ENCODE results near the gene IER3.

DNA sequence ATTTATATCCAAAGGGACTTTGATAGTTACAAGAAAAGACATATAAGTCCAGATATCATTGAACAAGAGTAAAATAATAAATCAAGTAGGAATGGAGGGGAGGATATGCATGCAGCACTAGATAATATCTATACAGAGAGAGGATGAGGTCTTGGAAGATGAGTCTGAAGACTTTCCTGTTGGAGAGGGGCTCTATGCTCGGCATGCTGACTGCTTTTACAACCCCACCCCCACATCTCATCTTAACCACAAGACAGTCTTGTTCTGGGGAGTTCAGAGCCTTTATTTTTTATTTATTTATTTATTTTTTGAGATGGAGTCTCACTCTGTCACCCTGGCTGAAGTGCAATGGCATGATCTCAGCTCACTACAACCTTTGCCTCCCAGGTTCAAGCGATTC is 48.4 kb upstream of the IER3 start:
- TF ChIP-seq, protein P1, sequence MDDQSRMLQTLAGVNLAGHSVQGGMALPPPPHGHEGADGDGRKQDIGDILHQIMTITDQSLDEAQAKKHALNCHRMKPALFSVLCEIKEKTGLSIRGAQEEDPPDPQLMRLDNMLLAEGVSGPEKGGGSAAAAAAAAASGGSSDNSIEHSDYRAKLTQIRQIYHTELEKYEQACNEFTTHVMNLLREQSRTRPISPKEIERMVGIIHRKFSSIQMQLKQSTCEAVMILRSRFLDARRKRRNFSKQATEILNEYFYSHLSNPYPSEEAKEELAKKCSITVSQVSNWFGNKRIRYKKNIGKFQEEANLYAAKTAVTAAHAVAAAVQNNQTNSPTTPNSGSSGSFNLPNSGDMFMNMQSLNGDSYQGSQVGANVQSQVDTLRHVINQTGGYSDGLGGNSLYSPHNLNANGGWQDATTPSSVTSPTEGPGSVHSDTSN (IDR thresholded peaks at IDR 0.05), result no peak
- TF ChIP-seq, protein P2, sequence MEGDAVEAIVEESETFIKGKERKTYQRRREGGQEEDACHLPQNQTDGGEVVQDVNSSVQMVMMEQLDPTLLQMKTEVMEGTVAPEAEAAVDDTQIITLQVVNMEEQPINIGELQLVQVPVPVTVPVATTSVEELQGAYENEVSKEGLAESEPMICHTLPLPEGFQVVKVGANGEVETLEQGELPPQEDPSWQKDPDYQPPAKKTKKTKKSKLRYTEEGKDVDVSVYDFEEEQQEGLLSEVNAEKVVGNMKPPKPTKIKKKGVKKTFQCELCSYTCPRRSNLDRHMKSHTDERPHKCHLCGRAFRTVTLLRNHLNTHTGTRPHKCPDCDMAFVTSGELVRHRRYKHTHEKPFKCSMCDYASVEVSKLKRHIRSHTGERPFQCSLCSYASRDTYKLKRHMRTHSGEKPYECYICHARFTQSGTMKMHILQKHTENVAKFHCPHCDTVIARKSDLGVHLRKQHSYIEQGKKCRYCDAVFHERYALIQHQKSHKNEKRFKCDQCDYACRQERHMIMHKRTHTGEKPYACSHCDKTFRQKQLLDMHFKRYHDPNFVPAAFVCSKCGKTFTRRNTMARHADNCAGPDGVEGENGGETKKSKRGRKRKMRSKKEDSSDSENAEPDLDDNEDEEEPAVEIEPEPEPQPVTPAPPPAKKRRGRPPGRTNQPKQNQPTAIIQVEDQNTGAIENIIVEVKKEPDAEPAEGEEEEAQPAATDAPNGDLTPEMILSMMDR (IDR thresholded peaks at IDR 0.05), result no peak
- TF ChIP-seq EP300 (IDR thresholded peaks at IDR 0.05; ENCODE audit: borderline replicate concordance in 1 of 2, low read depth in 1 of 2, low read length in 1 of 2), result no peak
- no peak for TF ChIP-seq RAD21 (IDR thresholded peaks at IDR 0.05; ENCODE audit: low read length)
- no peak for TF ChIP-seq POLR2AphosphoS5 (IDR thresholded peaks at IDR 0.05; ENCODE audit: low read depth, low read length)
- TF ChIP-seq SMC3 (IDR thresholded peaks at IDR 0.05; ENCODE audit: low read depth, low read length), result no peak
- no peak for TF ChIP-seq YY1 (IDR thresholded peaks at IDR 0.05; ENCODE audit: low read depth)
- TF ChIP-seq IRF3 (IDR thresholded peaks at IDR 0.05; ENCODE audit: low read depth, low read length), result no peak
- TF ChIP-seq NRF1 (IDR thresholded peaks at IDR 0.05; ENCODE audit: low read depth, low read length), result no peak
- no peak for TF ChIP-seq FOXJ3 (CRISPR knock-in tag; IDR thresholded peaks at IDR 0.05)
- no peak for TF ChIP-seq ZBTB33 (IDR thresholded peaks at IDR 0.05; ENCODE audit: borderline replicate concordance, low read depth)
- TF ChIP-seq FOXM1 (IDR thresholded peaks at IDR 0.05; ENCODE audit: low read depth), result no peak
